H9 (cell line): Measurements from ENCODE around the gene ADAM33. TPM values are rescaled to one million over a fixed set of nuclear protein-coding genes. Genes with fewer than 3 reads are reported as not detected.

Experiments
- DNase-seq: peaks from one replicate; pipeline ENCODE4 v3.0.0-alpha.2; 2017
- H2AFZ ChIP-seq: one replicate; pipeline ENCODE4 v1.6.1; 2013; ENCODE audit warnings: mild to moderate bottlenecking, low read length, control low read depth, moderate library complexity
- H2AK5ac ChIP-seq: 2 replicates; pipeline ENCODE4 v1.6.1; 2013; ENCODE audit warnings: low read length, control low read depth, mixed read lengths; ENCODE audit not compliant: insufficient read length
- H2BK120ac ChIP-seq: one replicate; pipeline ENCODE4 v1.6.1; 2013; ENCODE audit warnings: low read depth, mild to moderate bottlenecking, low read length, control low read depth, inconsistent platforms; ENCODE audit not compliant: poor library complexity, severe bottlenecking
- H2BK12ac ChIP-seq: 2 replicates; pipeline ENCODE4 v1.6.1; 2013; ENCODE audit warnings: low read length, control low read depth, mixed read lengths, low read depth; ENCODE audit not compliant: insufficient read length
- H2BK15ac ChIP-seq: 2 replicates; pipeline ENCODE4 v1.6.1; 2013; ENCODE audit warnings: low read depth, low read length, control low read depth
- H2BK20ac ChIP-seq: one replicate; pipeline ENCODE4 v1.6.1; 2013; ENCODE audit warnings: low read depth, mild to moderate bottlenecking, low read length, control low read depth, inconsistent platforms; ENCODE audit not compliant: poor library complexity, severe bottlenecking
- H2BK5ac ChIP-seq: 2 replicates; pipeline ENCODE4 v1.6.1; 2013; ENCODE audit warnings: low read length, control low read depth, mixed read lengths; ENCODE audit not compliant: insufficient read length
- H3K14ac ChIP-seq: 2 replicates; pipeline ENCODE4 v1.6.1; 2013; ENCODE audit warnings: low read length, control low read depth; ENCODE audit not compliant: insufficient read depth
- H3K18ac ChIP-seq: 2 replicates; pipeline ENCODE4 v1.6.1; 2013; ENCODE audit warnings: low read depth, mild to moderate bottlenecking, mixed read lengths, low read length, control low read depth; ENCODE audit not compliant: insufficient read length
- H3K23ac ChIP-seq: 2 replicates; pipeline ENCODE4 v1.6.1; 2013; ENCODE audit warnings: low read length, control low read depth, mixed read lengths, low read depth; ENCODE audit not compliant: insufficient read length
- H3K23me2 ChIP-seq: 2 replicates; pipeline ENCODE4 v1.6.1; 2013; ENCODE audit warnings: low read depth, mild to moderate bottlenecking, mixed read lengths, low read length, control low read depth; ENCODE audit not compliant: insufficient read length, poor library complexity, severe bottlenecking
- H3K27ac ChIP-seq: 2 replicates; pipeline ENCODE4 v1.5.1; 2013; ENCODE audit warnings: low read length, control low read depth, mixed read lengths, low read depth; ENCODE audit not compliant: insufficient read length
- H3K27me3 ChIP-seq: 2 replicates; pipeline ENCODE4 v1.6.1; 2013; ENCODE audit warnings: low read length, control low read depth, inconsistent platforms; ENCODE audit not compliant: insufficient read depth
- H3K4ac ChIP-seq: 2 replicates; pipeline ENCODE4 v1.6.1; 2013; ENCODE audit warnings: low read depth, mild to moderate bottlenecking, control low read depth, inconsistent platforms, low read length, moderate library complexity
- H3K4me1 ChIP-seq: 2 replicates; pipeline ENCODE4 v1.6.1; 2013; ENCODE audit warnings: low read length, control low read depth, inconsistent platforms; ENCODE audit not compliant: insufficient read depth
- H3K4me2 ChIP-seq: 2 replicates; pipeline ENCODE4 v1.6.1; 2013; ENCODE audit warnings: low read length, control low read depth, mixed read lengths; ENCODE audit not compliant: insufficient read length, insufficient read depth
- H3K56ac ChIP-seq: 2 replicates; pipeline ENCODE4 v1.6.1; 2013; ENCODE audit warnings: low read depth, mild to moderate bottlenecking, mixed read lengths, low read length, control low read depth; ENCODE audit not compliant: insufficient read length
- H3K79me1 ChIP-seq: 2 replicates; pipeline ENCODE4 v1.6.1; 2013; ENCODE audit warnings: low read depth, mild to moderate bottlenecking, moderate library complexity, low read length, control low read depth, inconsistent platforms; ENCODE audit not compliant: insufficient read depth, poor library complexity, severe bottlenecking
- H3K79me2 ChIP-seq: 2 replicates; pipeline ENCODE4 v1.6.1; 2013; ENCODE audit warnings: low read length, control low read depth, inconsistent platforms; ENCODE audit not compliant: insufficient read depth
- H3K9ac ChIP-seq: 2 replicates; pipeline ENCODE4 v1.6.1; 2013; ENCODE audit warnings: low read length, control low read depth, mixed read lengths; ENCODE audit not compliant: insufficient read length; ENCODE audit errors: extremely low read depth
- H3K9me3 ChIP-seq: one replicate; pipeline ENCODE4 v1.6.1; 2013; ENCODE audit warnings: low read depth, low read length, inconsistent platforms; ENCODE audit not compliant: control insufficient read depth
- H3T11ph ChIP-seq: one replicate; pipeline ENCODE4 v1.6.1; 2013; ENCODE audit warnings: mild to moderate bottlenecking, low read length, control low read depth, inconsistent platforms
- H4K20me1 ChIP-seq: one replicate; pipeline ENCODE4 v1.6.1; 2013; ENCODE audit not compliant: control insufficient read depth, insufficient read length, insufficient read depth
- H4K5ac ChIP-seq: 2 replicates; pipeline ENCODE4 v1.6.1; 2013; ENCODE audit warnings: low read depth, mild to moderate bottlenecking, mixed read lengths, low read length, control low read depth; ENCODE audit not compliant: insufficient read length
- H4K8ac ChIP-seq: replicated peaks from 2 replicates; pipeline ENCODE4 v1.6.1; 2013; ENCODE audit warnings: low read length, control low read depth, mixed read lengths, low read depth; ENCODE audit not compliant: insufficient read length
- H4K91ac ChIP-seq: 2 replicates; pipeline ENCODE4 v1.6.1; 2013; ENCODE audit warnings: low read depth, mild to moderate bottlenecking, moderate library complexity, mixed read lengths, low read length, control low read depth; ENCODE audit not compliant: insufficient read length
- H3K27ac Mint-ChIP-seq, 3 experiments: 2 replicates in 2 of 3; 3 replicates in 1 of 3; pipeline ENCODE4 v1.8.0; 2020 to 2021; ENCODE audit warnings: mixed read lengths in 3 of 3, mild to moderate bottlenecking in 1 of 3, moderate library complexity in 1 of 3
- H3K27me3 Mint-ChIP-seq: 2 replicates; pipeline ENCODE4 v1.8.0; 2021; ENCODE audit warnings: low read depth, mild to moderate bottlenecking, moderate library complexity, mixed read lengths
- H3K36me3 Mint-ChIP-seq, 3 experiments: 2 replicates in 2 of 3; 3 replicates in 1 of 3; pipeline ENCODE4 v1.8.0; 2020 to 2021; ENCODE audit warnings: low read depth in 3 of 3, mixed read lengths in 3 of 3; ENCODE audit not compliant: insufficient read depth in 1 of 3
- H3K4me1 Mint-ChIP-seq, 2 experiments: 2 replicates each; pipeline ENCODE4 v1.8.0; 2020; ENCODE audit warnings: mixed read lengths in 2 of 2
- H3K4me3 Mint-ChIP-seq, 2 experiments: 2 replicates in 1 of 2; 3 replicates in 1 of 2; pipeline ENCODE4 v1.8.0; 2020 to 2021; ENCODE audit warnings: mild to moderate bottlenecking in 2 of 2, mixed read lengths in 2 of 2, moderate library complexity in 1 of 2
- H3K9me3 Mint-ChIP-seq, 2 experiments: 2 replicates in 1 of 2; 3 replicates in 1 of 2; pipeline ENCODE4 v1.8.0; 2020; ENCODE audit warnings: mild to moderate bottlenecking in 2 of 2, mixed read lengths in 2 of 2, moderate library complexity in 1 of 2
- WGBS: extraction: QIAGEN DNeasy Blood & Tissue Kit; methylation state at CpG from one replicate; pipeline ENCODE4 v1.1.7; 2013; ENCODE audit warnings: missing lambda C conversion rate, low lambda C conversion rate, mixed read lengths; ENCODE audit not compliant: insufficient read length; ENCODE audit errors: extremely low coverage; 5-methylcytosine and 5-hydroxymethylcytosine counted together
- total RNA-seq: library from RNA; stranded (reverse); gene quantifications from 2 replicates; pipeline ENCODE4 v1.2.1, GENCODE V29; 2021
- TF ChIP-seq, protein P1 (sequence below): fragments of 200-600 bp; sonication (generic); conservative IDR thresholded peaks from 3 replicates; pipeline ENCODE4 v1.8.0; 2021; ENCODE audit warnings: antibody characterized with exemption, mild to moderate bottlenecking

Gene ADAM33
- total RNA-seq, 1 experiment from 2014 or later: 4.0 TPM

- Histone ChIP-seq H4K20me1 (no peaks in the 10 kb centered on the region), H3K4me2 (no peak overlapping the region), H2BK15ac (no peak overlapping the region), H2BK5ac (no peak overlapping the region), H3K23me2 (no peaks in the 10 kb centered on the region), H3K56ac (no peak overlapping the region), H4K5ac (no peak overlapping the region), H3K79me2 (no peaks in the 10 kb centered on the region), H3K27ac (no peak overlapping the region), H3K9me3 (no peaks in the 10 kb centered on the region), H3K4me1 (no peaks in the 10 kb centered on the region), H4K8ac (no peak overlapping the region), H3K4ac (no peak overlapping the region), H2AK5ac (no peak overlapping the region), H3K27me3 (no peaks in the 10 kb centered on the region), H2BK120ac (no peak overlapping the region), H3K79me1 (no peaks in the 10 kb centered on the region), H3K14ac (no peak overlapping the region), H3K23ac (no peak overlapping the region), H4K91ac (no peak overlapping the region), H3K18ac (no peak overlapping the region), H3K9ac (no peak overlapping the region), H2AFZ (no peak overlapping the region), H2BK12ac (no peak overlapping the region), H2BK20ac (no peak overlapping the region), H3T11ph (no peak overlapping the region)
- Mint-ChIP-seq H3K9me3 (peaks cover 3% of the 10 kb centered on the region in 2 experiments; a peak in 3 of 5 replicates), H3K4me1 (no peaks in the 10 kb centered on the region), H3K36me3 (no peaks in the 10 kb centered on the region; a peak in 1 of 7 replicates), H3K27me3 (peaks cover 2% of the 10 kb centered on the region; the same call in 1 of the 2 replicates), H3K27ac (peak overlapping the region in 1 of 3 experiments; percentile 59; a peak in 1 of 7 replicates), H3K4me3 (no peak overlapping the region)
- DNase-seq: no peak
- TF ChIP-seq, protein P1, sequence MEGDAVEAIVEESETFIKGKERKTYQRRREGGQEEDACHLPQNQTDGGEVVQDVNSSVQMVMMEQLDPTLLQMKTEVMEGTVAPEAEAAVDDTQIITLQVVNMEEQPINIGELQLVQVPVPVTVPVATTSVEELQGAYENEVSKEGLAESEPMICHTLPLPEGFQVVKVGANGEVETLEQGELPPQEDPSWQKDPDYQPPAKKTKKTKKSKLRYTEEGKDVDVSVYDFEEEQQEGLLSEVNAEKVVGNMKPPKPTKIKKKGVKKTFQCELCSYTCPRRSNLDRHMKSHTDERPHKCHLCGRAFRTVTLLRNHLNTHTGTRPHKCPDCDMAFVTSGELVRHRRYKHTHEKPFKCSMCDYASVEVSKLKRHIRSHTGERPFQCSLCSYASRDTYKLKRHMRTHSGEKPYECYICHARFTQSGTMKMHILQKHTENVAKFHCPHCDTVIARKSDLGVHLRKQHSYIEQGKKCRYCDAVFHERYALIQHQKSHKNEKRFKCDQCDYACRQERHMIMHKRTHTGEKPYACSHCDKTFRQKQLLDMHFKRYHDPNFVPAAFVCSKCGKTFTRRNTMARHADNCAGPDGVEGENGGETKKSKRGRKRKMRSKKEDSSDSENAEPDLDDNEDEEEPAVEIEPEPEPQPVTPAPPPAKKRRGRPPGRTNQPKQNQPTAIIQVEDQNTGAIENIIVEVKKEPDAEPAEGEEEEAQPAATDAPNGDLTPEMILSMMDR: no peak
- WGBS: no CpG with 5 or more reads among the region's 5 CpGs
These were observed 13.1 kb upstream of the ADAM33 start for GRCh38 chr20:3694864-3695263.
